Upper lobe of left lung (tissue), 6 donors: ENCODE measurements around the gene CAPN7. TPM values are rescaled to one million over a fixed set of nuclear protein-coding genes. Genes with fewer than 3 reads are reported as not detected.

Experiments used
- ATAC-seq, 2 donors: fragments of 200-7000 bp; cut with Tn5 transposase; one replicate each; pipeline ENCODE4 v1.9.1; 2022; ENCODE audit warnings: mild to moderate bottlenecking in 2 of 2, moderate library complexity in 2 of 2; ENCODE audit not compliant: low FRiP score in 2 of 2
- DNase-seq, 2 donors: peaks; one replicate each; pipeline ENCODE4 v3.0.0-alpha.2; 2019 to 2020
- H3K27ac ChIP-seq, 4 donors: fragments of 200-600 bp; sonication (generic); one replicate each; pipeline ENCODE4 v1.5.1; 2016 to 2019
- H3K27me3 ChIP-seq, 4 donors: fragments of 200-600 bp; sonication (generic); one replicate each; pipeline ENCODE4 v1.5.1; 2017 to 2019
- H3K36me3 ChIP-seq, 4 donors: fragments of 200-600 bp; sonication (generic); one replicate each; pipeline ENCODE4 v1.5.1; 2016 to 2019
- H3K4me1 ChIP-seq, 4 donors: fragments of 200-600 bp; sonication (generic); one replicate each; pipeline ENCODE4 v1.5.1; 2018 to 2019
- H3K4me3 ChIP-seq, 4 donors: fragments of 200-600 bp; sonication (generic); one replicate each; pipeline ENCODE4 v1.5.1; 2017 to 2019; ENCODE audit warnings: mild to moderate bottlenecking in 2 of 4, moderate library complexity in 1 of 4
- H3K9me3 ChIP-seq, 4 donors: fragments of 200-600 bp; sonication (generic); one replicate each; pipeline ENCODE4 v1.5.1; 2018 to 2019
- EP300 ChIP-seq, 4 donors: sonication (generic); formaldehyde crosslinking; IDR thresholded peaks; one replicate each; pipeline ENCODE4 v1.5.1; 2017; ENCODE audit warnings: antibody characterized with exemption in 4 of 4, control low read depth in 2 of 4
- POLR2A ChIP-seq, 4 donors: fragments of 450-650 bp; IDR thresholded peaks; one replicate each; pipeline ENCODE4 v1.5.1; 2016 to 2017; ENCODE audit warnings: antibody characterized with exemption in 4 of 4, mild to moderate bottlenecking in 2 of 4
- POLR2AphosphoS5 ChIP-seq, 2 donors: sonication (generic); formaldehyde crosslinking; IDR thresholded peaks; one replicate each; pipeline ENCODE4 v1.5.1; 2017; ENCODE audit warnings: antibody characterized with exemption in 2 of 2
- WGBS, 2 donors: methylation state at CpG; one replicate each; pipeline ENCODE4 v1.1.5; 2017 to 2018; 5-methylcytosine and 5-hydroxymethylcytosine counted together
- total RNA-seq, 6 donors: library from RNA; depleted of rRNA in 4 of 6; stranded (reverse); fragments of >200 nt in 4 of 6; gene quantifications; one replicate each; pipeline versions ENCODE4 v1.1.0 to v1.2.1, GENCODE V29; 2016 to 2021
- TF ChIP-seq, protein P1 (sequence below), 6 experiments: fragments of 450-650 bp in 4 of 6; fragments of 200-600 bp in 2 of 6; sonication (generic) in 2 of 6; IDR thresholded peaks; one replicate each; pipeline ENCODE4 v1.5.1; 2016 to 2019; ENCODE audit warnings: antibody characterized with exemption in 6 of 6
- donor health status: DM: no; HTN: no; CAD: no; lungs with moderate emphysema.
- donor health status: DM: no; HTN: yes; CAD: no; lungs with severe emphysema.

Gene CAPN7
- total RNA-seq, 6 donors from 2014 or later = 42.3 to 119 (median 46.2) TPM

- peak overlapping the region; percentile 71 to 81 (median 79) for H3K27ac ChIP-seq
- ATAC-seq = no peak
- WGBS, 2 donors = 89 to 90% methylated on average over 4 of the region's 4 CpGs
- peaks cover 44 to 81% (median 72%) of the 10 kb centered on the region in 4 donors for H3K4me1 ChIP-seq
- no peak overlapping the region for H3K4me3 ChIP-seq
- no peak for TF ChIP-seq POLR2AphosphoS5 (IDR thresholded peaks at IDR 0.05)
- TF ChIP-seq, protein P1, sequence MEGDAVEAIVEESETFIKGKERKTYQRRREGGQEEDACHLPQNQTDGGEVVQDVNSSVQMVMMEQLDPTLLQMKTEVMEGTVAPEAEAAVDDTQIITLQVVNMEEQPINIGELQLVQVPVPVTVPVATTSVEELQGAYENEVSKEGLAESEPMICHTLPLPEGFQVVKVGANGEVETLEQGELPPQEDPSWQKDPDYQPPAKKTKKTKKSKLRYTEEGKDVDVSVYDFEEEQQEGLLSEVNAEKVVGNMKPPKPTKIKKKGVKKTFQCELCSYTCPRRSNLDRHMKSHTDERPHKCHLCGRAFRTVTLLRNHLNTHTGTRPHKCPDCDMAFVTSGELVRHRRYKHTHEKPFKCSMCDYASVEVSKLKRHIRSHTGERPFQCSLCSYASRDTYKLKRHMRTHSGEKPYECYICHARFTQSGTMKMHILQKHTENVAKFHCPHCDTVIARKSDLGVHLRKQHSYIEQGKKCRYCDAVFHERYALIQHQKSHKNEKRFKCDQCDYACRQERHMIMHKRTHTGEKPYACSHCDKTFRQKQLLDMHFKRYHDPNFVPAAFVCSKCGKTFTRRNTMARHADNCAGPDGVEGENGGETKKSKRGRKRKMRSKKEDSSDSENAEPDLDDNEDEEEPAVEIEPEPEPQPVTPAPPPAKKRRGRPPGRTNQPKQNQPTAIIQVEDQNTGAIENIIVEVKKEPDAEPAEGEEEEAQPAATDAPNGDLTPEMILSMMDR (IDR thresholded peaks at IDR 0.05) = no peak
- no peak for TF ChIP-seq EP300 (IDR thresholded peaks at IDR 0.05)
- TF ChIP-seq POLR2A (IDR thresholded peaks at IDR 0.05) = no peak
- H3K27me3 ChIP-seq = no peaks in the 10 kb centered on the region
- no peaks in the 10 kb centered on the region for H3K9me3 ChIP-seq
- no peak for DNase-seq
- peaks cover 0 to 17% (median 7%) of the 10 kb centered on the region in 4 donors for H3K36me3 ChIP-seq
Measured at GRCh38 chr3:15271030-15271429, 65.0 kb downstream of the CAPN7 start.

DNA sequence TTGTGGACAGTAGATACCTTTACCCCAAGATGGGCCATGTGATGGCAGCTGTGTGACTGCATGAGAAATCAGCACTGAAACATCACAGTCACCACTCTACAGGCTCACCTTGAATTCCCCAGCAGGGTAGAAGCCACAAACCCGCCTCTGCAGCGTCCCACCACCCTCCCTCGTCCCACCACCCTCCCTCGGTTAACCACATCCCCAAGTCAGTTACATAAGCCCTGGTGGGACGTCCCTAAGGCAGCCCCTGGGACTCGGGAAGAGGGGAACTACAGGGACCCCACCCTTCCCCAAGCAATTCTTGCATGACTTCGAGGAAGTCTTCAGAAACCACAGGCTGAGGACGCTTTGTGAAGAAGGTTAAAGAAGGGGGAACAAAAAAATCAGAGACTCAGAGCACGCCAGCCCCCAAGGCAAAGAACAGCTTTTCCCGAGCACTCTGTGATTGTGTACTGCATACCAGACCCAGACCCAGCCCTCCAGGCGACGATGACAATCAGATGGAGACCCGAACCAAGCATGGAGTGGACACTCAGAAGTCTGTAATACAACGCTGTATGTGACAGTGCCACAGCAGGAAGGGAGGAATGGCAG lies 65.8 kb downstream of the CAPN7 start:
- ATAC-seq = peak; percentile 68
- H3K4me1 ChIP-seq = peaks cover 44 to 78% (median 66%) of the 10 kb centered on the region in 4 donors

GRCh38 chr3:15272426-15273196 lies 66.6 kb downstream of the CAPN7 start:
- Histone ChIP-seq H3K36me3 (peaks cover 0 to 14% (median 6%) of the 10 kb centered on the region in 4 donors), H3K4me3 (no peak overlapping the region), H3K27me3 (no peaks in the 10 kb centered on the region), H3K9me3 (no peaks in the 10 kb centered on the region), H3K27ac (peak overlapping the region; percentile 71 to 81 (median 79)), H3K4me1 (peaks cover 42 to 75% (median 62%) of the 10 kb centered on the region in 4 donors)
- ATAC-seq (no peak), DNase-seq (no peak)
- 59 to 75% methylated on average over 5 to 7 of the region's 7 CpGs for WGBS, 2 donors
- TF ChIP-seq EP300 (IDR thresholded peaks at IDR 0.05) (no peak), POLR2A (IDR thresholded peaks at IDR 0.05) (no peak), POLR2AphosphoS5 (IDR thresholded peaks at IDR 0.05) (no peak)
- TF ChIP-seq, protein P1 (IDR thresholded peaks at IDR 0.05) = no peak

More for the DNA sequence above, 65.8 kb downstream of the CAPN7 start:
- peaks cover 0 to 14% (median 6%) of the 10 kb centered on the region in 4 donors for H3K36me3 ChIP-seq
- H3K4me3 ChIP-seq = no peak overlapping the region
- H3K9me3 ChIP-seq = no peaks in the 10 kb centered on the region
- DNase-seq = peak in 1 of 2 donors; percentile 80
- H3K27ac ChIP-seq = peak overlapping the region; percentile 71 to 81 (median 79)
- WGBS, 2 donors = 47 to 57% methylated on average over 14 of the region's 14 CpGs
- TF ChIP-seq, protein P1 (IDR thresholded peaks at IDR 0.05) = no peak
- peak; percentile 74 to 76 for TF ChIP-seq POLR2AphosphoS5 (IDR thresholded peaks at IDR 0.05)
- peak in 1 of 4 donors; percentile 44 for TF ChIP-seq POLR2A (IDR thresholded peaks at IDR 0.05)
- TF ChIP-seq EP300 (IDR thresholded peaks at IDR 0.05) = peak in 2 of 4 donors; percentile 42 to 81
- no peaks in the 10 kb centered on the region for H3K27me3 ChIP-seq

GRCh38 chr3:15273227-15273626 lies 67.2 kb downstream of the CAPN7 start:
- 58 to 65% methylated on average over 5 of the region's 5 CpGs for WGBS, 2 donors
- no peak for ATAC-seq
- H3K4me3 ChIP-seq = no peak overlapping the region
- peak in 1 of 2 donors; percentile 19 for DNase-seq
- H3K4me1 ChIP-seq = peaks cover 36 to 75% (median 56%) of the 10 kb centered on the region in 4 donors
- no peaks in the 10 kb centered on the region for H3K9me3 ChIP-seq
- H3K27me3 ChIP-seq = no peaks in the 10 kb centered on the region
- TF ChIP-seq POLR2A (IDR thresholded peaks at IDR 0.05) = peak in 1 of 4 donors; percentile 29
- no peak for TF ChIP-seq POLR2AphosphoS5 (IDR thresholded peaks at IDR 0.05)
- H3K27ac ChIP-seq = peak overlapping the region; percentile 71 to 81 (median 79)
- H3K36me3 ChIP-seq = peaks cover 0 to 13% (median 6%) of the 10 kb centered on the region in 4 donors

DNA sequence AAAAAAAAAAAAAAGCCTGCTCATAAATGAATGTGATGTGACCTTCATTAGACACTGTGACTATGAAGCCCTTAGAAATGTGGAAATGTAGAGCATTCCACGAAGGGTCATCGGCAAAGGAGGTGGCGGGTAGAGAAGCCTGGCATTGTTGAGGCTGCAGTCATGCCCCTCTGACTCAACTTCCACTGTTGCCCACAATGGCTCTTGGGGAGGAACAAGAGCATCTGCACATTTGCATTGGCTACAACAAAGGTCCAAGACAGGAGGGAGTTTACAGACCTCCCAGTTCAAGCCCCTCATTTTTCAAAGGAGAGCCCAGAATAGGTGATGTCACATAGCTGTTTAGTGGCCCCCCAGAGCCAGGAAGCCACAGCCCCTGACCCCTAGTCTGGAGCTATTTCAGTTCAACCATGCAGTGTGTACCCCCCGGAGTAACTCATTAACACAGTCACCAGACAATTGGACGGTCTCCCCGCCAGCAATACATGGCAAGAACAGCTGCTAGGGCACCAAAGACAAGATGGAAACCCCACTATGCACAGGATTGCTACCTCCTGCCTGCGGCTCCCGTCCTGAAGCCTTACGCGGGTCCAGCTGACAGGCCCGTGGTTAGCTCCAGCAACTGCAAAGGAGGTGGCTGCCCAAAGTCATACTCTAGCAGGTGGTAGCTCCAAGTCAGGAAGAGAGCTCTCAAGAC lies 70.1 kb downstream of the CAPN7 start:
- Histone ChIP-seq H3K4me1 (peaks cover 17 to 63% (median 44%) of the 10 kb centered on the region in 4 donors), H3K27ac (no peak overlapping the region), H3K36me3 (no peaks in the 10 kb centered on the region), H3K27me3 (no peaks in the 10 kb centered on the region), H3K9me3 (no peaks in the 10 kb centered on the region), H3K4me3 (no peak overlapping the region)
- TF ChIP-seq EP300 (IDR thresholded peaks at IDR 0.05) = no peak
- TF ChIP-seq POLR2AphosphoS5 (IDR thresholded peaks at IDR 0.05) = no peak
- TF ChIP-seq POLR2A (IDR thresholded peaks at IDR 0.05) = no peak
- TF ChIP-seq, protein P1 (IDR thresholded peaks at IDR 0.05) = no peak
- ATAC-seq (no peak), DNase-seq (peak in 1 of 2 donors; percentile 29)
- WGBS, 2 donors = 88 to 90% methylated on average over 9 to 11 of the region's 11 CpGs
